Measurements from ENCODE around the gene ACOT12. TPM values are rescaled to one million over a fixed set of nuclear protein-coding genes. Genes with fewer than 3 reads are reported as not detected.

The ACOT12 gene
- total and polyA plus RNA-seq, 2 donors (not counting 3 experiments of a cell fraction or from before 2014, with no cell fraction given) = not detected

- TF ChIP-seq JUN (IDR thresholded peaks at IDR 0.05; ENCODE audit: borderline replicate concordance, insufficient read depth, insufficient read length, low read depth) (no peak), CTCF (IDR thresholded peaks at IDR 0.05; ENCODE audit: extremely low read depth in 1 of 2, insufficient read depth in 1 of 2, low read depth in 1 of 2, low read length in 2 of 2) (no peak), POLR2AphosphoS5 (IDR thresholded peaks at IDR 0.05; ENCODE audit: insufficient read depth, low read depth, low read length) (no peak), GATA2 (IDR thresholded peaks at IDR 0.05; ENCODE audit: insufficient read depth, insufficient read length, low read depth, low read length) (no peak), MYC (IDR thresholded peaks at IDR 0.05; ENCODE audit: low read depth, low read length) (no peak), FOS (IDR thresholded peaks at IDR 0.05; ENCODE audit: borderline replicate concordance, insufficient read depth, low read length) (no peak), POLR2A (IDR thresholded peaks at IDR 0.05; ENCODE audit: low read depth, low read length) (no peak), EZH2 (IDR thresholded peaks at IDR 0.05; ENCODE audit: borderline replicate concordance, low read depth, low read length, severe bottlenecking) (no peak)
- TF ChIP-seq, protein P1, sequence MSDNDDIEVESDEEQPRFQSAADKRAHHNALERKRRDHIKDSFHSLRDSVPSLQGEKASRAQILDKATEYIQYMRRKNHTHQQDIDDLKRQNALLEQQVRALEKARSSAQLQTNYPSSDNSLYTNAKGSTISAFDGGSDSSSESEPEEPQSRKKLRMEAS (IDR thresholded peaks at IDR 0.05; ENCODE audit: insufficient read depth, insufficient read length) = no peak
- peaks cover 0 to 9% of the 10 kb centered on the region in 2 experiments for H3K36me3 ChIP-seq (ENCODE audit: control insufficient read depth in 2 of 2, extremely low read depth in 1 of 2, insufficient read depth in 2 of 2, low read length in 2 of 2)
- H4K20me1 ChIP-seq (replicated peaks; ENCODE audit: control insufficient read depth, extremely low read depth, insufficient read depth, low read length) = no peaks in the 10 kb centered on the region
- no peaks in the 10 kb centered on the region for H3K4me1 ChIP-seq (ENCODE audit: control insufficient read depth, extremely low read depth, insufficient read depth, low read length)
- H3K27ac ChIP-seq (ENCODE audit: insufficient read depth, low read depth, low read length) = no peak overlapping the region
- CTCF ChIA-PET = interaction anchor here (0.8 kb wide), 1 partner anchor 73 kb away, joined by 3 read pairs; no protein-coding TSS in a partner anchor
- intact Hi-C loops (cut with micrococcal nuclease) (loop anchor here (10.0 kb wide), 2 partner anchors 206 to 344 kb away; partner anchors contain the start of gene RASGRF2), dilution Hi-C loops (cut with MboI; ENCODE audit: extremely low pct_ligation_motif_present, low sequenced_read_pairs) (no loop called here)
- H3K9me1 ChIP-seq (replicated peaks; ENCODE audit: control insufficient read depth, extremely low read depth, insufficient read depth, low read length) = no peaks in the 10 kb centered on the region
- POLR2A ChIA-PET = no interaction called here
- BruUV-seq (replicated peaks) = no TSS peak
- H2AFZ ChIP-seq (ENCODE audit: low read depth, low read length) = no peak overlapping the region
- H3K4me2 ChIP-seq (ENCODE audit: insufficient read depth, low read length) = no peak overlapping the region
- no peaks in the 10 kb centered on the region for H3K27me3 ChIP-seq (ENCODE audit: control insufficient read depth in 2 of 2, insufficient read depth in 2 of 2, low read length in 2 of 2)
- H3K79me2 ChIP-seq (ENCODE audit: control insufficient read depth, insufficient read depth, low read length) = no peaks in the 10 kb centered on the region
- H3K4me3 ChIP-seq (replicated peaks in 1 of 3; ENCODE audit: insufficient read depth in 1 of 3, low read depth in 1 of 3, low read length in 3 of 3) = no peak overlapping the region
- FAIRE-seq = no peak
- no peak for DNase-seq (ENCODE audit: low read depth, low spot score)
- no peak overlapping the region for H3K9ac ChIP-seq (replicated peaks; ENCODE audit: extremely low read depth, insufficient read depth, low read length)
- no peaks in the 10 kb centered on the region for H3K9me3 ChIP-seq (replicated peaks; ENCODE audit: control insufficient read depth, insufficient read depth, low read length)
Measured at GRCh38 chr5:81308836-81309235, 85.1 kb downstream of the ACOT12 start.
